Measurements from ENCODE around the gene TDP1.
"Not testable (repeated sequence)": the region's sequence is repeated elsewhere in the genome, so short reads cannot be mapped to it uniquely, and the experiment has no call there.

TDP1 gene

GRCh38 chr14:89992273-89992672 is 36.5 kb downstream of the TDP1 start:
- no peak for DNase-seq

- DNase-seq = no peak
These were observed 41.2 kb downstream of the TDP1 start for GRCh38 chr14:89996963-89997362.

GRCh38 chr14:90000935-90001334 is 45.2 kb downstream of the TDP1 start:
- no peak for DNase-seq

- no peak for DNase-seq
These were observed 48.0 kb downstream of the TDP1 start for GRCh38 chr14:90003526-90004307.

GRCh38 chr14:90005441-90005840 is 49.7 kb downstream of the TDP1 start:
- DNase-seq = no peak

- DNase-seq = no peak
These were observed 50.3 kb downstream of the TDP1 start for GRCh38 chr14:90005939-90006530.

GRCh38 chr14:90017371-90017770 is 61.6 kb downstream of the TDP1 start:
- no peak for DNase-seq

- no peak for DNase-seq
These were observed 64.2 kb downstream of the TDP1 start for GRCh38 chr14:90019824-90020523.

- DNase-seq = no peak
These were observed 67.6 kb downstream of the TDP1 start for GRCh38 chr14:90023176-90023896.

GRCh38 chr14:90024910-90025309 is 69.2 kb downstream of the TDP1 start:
- DNase-seq = no peak

- not testable (repeated sequence) for DNase-seq
These were observed 70.9 kb downstream of the TDP1 start for GRCh38 chr14:90026608-90027007.

GRCh38 chr14:90027842-90028241 is 72.1 kb downstream of the TDP1 start:
- no peak for DNase-seq

GRCh38 chr14:90034156-90034555 is 78.4 kb downstream of the TDP1 start:
- no peak for DNase-seq

- DNase-seq = no peak
These were observed 79.3 kb downstream of the TDP1 start for GRCh38 chr14:90034835-90035525.

- DNase-seq = no peak
These were observed 83.7 kb downstream of the TDP1 start for GRCh38 chr14:90039253-90040010.

- no peak for DNase-seq
These were observed 84.7 kb downstream of the TDP1 start for GRCh38 chr14:90040411-90040810.

GRCh38 chr14:90042496-90043252 is 86.9 kb downstream of the TDP1 start:
- DNase-seq = no peak

- no peak for DNase-seq
These were observed 89.9 kb downstream of the TDP1 start for GRCh38 chr14:90045616-90046015.

- no peak for DNase-seq
These were observed 93.7 kb downstream of the TDP1 start for GRCh38 chr14:90049390-90049789.

GRCh38 chr14:90050271-90050670 is 94.5 kb downstream of the TDP1 start:
- no peak for DNase-seq

GRCh38 chr14:90053044-90053443 is 97.3 kb downstream of the TDP1 start:
- no peak for DNase-seq

Data from activated CD4-positive, alpha-beta T cell treated with anti-CD3 and anti-CD28 coated beads for 4 hours (primary cell).